ENCODE measurements around the gene OVOL1.

The OVOL1 gene

DNA sequence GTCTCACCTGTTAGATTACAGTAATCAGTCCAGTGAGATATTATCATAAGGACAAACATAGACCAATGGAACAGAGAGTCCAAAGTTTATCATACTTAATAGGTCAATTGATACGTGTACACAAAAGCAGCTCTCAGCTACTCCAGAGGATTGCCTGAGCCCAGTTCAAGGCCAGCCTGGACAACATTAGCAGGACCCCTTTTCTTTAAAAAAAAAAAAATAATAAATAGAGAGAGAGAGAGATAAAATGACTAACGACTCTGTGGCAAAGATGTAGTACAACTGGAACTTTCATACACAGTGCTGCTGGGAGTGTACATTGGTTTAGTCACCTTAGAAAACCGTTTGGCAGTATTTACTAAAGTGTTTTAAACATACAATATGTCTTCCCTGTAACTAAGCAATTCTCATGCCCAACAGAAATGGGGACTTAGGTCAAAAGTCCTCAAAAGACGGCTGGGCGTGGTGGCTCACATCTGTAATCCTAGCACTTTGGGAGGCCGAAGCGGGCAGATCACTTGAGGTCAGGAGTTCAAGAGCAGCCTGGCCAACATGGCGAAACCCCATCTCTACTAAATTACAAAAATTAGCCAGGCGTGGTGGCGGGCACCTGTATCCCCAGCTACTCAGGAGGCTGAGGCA is 57.5 kb downstream of the OVOL1 start:
- Histone ChIP-seq H3K4me3 (ENCODE audit: extremely low read depth, insufficient read depth, low read length, poor library complexity, severe bottlenecking) (no peak overlapping the region), H3K27ac (ENCODE audit: low read depth, low read length, severe bottlenecking) (no peak overlapping the region), H3K36me3 (ENCODE audit: control insufficient read depth, insufficient read depth, low read length) (no peaks in the 10 kb centered on the region), H3K9me3 (ENCODE audit: control insufficient read depth, low read length) (no peaks in the 10 kb centered on the region), H3K4me1 (ENCODE audit: control insufficient read depth, insufficient read depth, low read length, poor library complexity, severe bottlenecking) (no peaks in the 10 kb centered on the region)
- 97 to 98% methylated on average over 5 to 8 of the region's 10 CpGs for WGBS, 2 experiments (ENCODE audit: insufficient coverage in 2 of 2)

Measured in mesodermal cell (in vitro differentiated cells).